ENCODE data around the gene FADS2.

DNA sequence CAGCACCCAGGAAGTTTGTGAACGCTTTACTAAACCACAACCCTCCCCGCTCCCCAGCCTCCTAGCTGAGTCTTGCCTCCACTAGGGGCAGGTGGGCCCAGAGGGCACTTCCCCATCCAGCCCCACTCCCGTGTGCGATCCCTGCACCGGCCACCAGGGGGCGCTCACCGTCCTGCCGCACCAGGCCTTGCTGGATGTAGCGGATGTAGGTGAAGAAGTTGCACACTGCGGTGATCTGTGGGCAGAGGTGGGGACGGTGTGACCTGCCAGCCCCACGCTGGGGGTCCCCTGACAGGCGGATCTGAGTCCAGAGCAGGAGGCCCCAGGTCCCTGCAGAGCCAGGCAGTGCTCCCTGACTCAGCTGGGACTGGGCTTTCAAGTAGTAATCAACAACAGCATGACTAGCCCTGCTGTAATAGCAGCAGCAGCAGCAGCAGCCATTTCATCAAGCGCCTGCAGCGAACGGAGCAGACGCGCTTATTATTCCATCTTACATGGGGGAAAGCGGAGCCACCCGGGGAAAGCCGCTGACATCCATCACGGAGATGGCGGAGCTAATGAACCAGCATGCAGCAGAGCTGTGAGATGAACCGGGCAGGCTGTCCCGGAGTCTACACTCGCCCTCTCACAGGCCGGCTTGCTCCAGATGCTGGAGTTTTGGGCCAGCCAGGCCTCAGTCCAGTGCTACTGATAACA is 71.2 kb downstream of the FADS2 start:
- TF ChIP-seq, protein P1, sequence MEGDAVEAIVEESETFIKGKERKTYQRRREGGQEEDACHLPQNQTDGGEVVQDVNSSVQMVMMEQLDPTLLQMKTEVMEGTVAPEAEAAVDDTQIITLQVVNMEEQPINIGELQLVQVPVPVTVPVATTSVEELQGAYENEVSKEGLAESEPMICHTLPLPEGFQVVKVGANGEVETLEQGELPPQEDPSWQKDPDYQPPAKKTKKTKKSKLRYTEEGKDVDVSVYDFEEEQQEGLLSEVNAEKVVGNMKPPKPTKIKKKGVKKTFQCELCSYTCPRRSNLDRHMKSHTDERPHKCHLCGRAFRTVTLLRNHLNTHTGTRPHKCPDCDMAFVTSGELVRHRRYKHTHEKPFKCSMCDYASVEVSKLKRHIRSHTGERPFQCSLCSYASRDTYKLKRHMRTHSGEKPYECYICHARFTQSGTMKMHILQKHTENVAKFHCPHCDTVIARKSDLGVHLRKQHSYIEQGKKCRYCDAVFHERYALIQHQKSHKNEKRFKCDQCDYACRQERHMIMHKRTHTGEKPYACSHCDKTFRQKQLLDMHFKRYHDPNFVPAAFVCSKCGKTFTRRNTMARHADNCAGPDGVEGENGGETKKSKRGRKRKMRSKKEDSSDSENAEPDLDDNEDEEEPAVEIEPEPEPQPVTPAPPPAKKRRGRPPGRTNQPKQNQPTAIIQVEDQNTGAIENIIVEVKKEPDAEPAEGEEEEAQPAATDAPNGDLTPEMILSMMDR (IDR thresholded peaks at IDR 0.05): peak; percentile 97 to 99 (median 98)
- no peak for TF ChIP-seq POLR2A (IDR thresholded peaks at IDR 0.05)
